Measurements from ENCODE around the gene PHKA2. TPM values are rescaled to one million over a fixed set of nuclear protein-coding genes. Genes with fewer than 3 reads are reported as not detected.
A peak's percentile ranks its signal among the peaks of the same experiment; 100 is the strongest.

PHKA2 gene
- total and polyA plus RNA-seq, 10 of the 15 experiments (the other 5 are each of a cell fraction or from before 2014, with no cell fraction given) = 1.4 to 25.6 (median 15.4) TPM

DNA sequence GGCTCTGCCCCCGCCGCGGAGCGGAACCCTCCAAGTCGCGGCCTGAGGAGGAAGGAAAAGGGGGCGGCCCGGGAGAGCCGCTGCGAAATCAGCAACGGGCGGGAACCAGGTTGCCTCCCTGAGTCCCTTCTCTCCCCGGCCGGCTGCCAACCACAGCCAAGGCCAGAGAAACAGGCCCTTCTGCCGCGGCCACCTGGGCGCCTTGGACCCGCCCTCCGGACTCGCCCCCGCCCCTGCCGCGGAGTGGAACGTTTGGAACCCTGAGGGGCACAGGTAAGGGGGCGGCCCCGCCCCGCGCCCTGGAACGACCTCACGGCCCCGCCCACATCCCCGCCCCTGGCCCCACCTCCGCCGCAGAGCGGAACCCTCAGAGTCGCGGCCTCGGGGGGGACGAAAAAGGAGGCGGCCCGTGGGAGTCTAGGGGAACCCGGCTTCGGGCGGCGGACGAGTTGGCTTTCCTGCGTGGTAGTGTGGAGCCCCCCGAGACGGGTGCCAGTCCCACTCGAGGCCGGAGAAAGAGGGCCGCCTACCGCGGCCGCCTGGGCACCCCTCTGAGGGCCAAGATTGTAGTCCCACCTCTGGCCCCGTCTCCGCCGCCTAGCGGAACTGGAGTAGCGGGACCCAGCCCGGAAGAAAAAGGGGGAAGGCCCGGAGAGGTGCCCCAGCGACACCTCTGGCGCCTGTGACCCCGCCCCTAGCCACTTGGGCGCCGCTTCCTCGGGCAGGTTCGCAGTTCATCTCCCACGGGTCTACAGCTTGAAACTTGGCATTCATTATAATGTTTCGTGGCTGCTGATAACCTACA, 669 bp upstream of the PHKA2 start (continued):
- TF ChIP-seq, protein P1, sequence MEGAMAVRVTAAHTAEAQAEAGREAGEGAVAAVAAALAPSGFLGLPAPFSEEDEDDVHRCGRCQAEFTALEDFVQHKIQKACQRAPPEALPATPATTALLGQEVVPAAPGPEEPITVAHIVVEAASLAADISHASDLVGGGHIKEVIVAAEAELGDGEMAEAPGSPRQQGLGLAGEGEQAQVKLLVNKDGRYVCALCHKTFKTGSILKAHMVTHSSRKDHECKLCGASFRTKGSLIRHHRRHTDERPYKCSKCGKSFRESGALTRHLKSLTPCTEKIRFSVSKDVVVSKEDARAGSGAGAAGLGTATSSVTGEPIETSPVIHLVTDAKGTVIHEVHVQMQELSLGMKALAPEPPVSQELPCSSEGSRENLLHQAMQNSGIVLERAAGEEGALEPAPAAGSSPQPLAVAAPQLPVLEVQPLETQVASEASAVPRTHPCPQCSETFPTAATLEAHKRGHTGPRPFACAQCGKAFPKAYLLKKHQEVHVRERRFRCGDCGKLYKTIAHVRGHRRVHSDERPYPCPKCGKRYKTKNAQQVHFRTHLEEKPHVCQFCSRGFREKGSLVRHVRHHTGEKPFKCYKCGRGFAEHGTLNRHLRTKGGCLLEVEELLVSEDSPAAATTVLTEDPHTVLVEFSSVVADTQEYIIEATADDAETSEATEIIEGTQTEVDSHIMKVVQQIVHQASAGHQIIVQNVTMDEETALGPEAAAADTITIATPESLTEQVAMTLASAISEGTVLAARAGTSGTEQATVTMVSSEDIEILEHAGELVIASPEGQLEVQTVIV (IDR thresholded peaks at IDR 0.05; ENCODE audit: borderline replicate concordance, partially characterized antibody) = no peak
- TF ChIP-seq, protein P2, sequence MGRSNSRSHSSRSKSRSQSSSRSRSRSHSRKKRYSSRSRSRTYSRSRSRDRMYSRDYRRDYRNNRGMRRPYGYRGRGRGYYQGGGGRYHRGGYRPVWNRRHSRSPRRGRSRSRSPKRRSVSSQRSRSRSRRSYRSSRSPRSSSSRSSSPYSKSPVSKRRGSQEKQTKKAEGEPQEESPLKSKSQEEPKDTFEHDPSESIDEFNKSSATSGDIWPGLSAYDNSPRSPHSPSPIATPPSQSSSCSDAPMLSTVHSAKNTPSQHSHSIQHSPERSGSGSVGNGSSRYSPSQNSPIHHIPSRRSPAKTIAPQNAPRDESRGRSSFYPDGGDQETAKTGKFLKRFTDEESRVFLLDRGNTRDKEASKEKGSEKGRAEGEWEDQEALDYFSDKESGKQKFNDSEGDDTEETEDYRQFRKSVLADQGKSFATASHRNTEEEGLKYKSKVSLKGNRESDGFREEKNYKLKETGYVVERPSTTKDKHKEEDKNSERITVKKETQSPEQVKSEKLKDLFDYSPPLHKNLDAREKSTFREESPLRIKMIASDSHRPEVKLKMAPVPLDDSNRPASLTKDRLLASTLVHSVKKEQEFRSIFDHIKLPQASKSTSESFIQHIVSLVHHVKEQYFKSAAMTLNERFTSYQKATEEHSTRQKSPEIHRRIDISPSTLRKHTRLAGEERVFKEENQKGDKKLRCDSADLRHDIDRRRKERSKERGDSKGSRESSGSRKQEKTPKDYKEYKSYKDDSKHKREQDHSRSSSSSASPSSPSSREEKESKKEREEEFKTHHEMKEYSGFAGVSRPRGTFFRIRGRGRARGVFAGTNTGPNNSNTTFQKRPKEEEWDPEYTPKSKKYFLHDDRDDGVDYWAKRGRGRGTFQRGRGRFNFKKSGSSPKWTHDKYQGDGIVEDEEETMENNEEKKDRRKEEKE (IDR thresholded peaks at IDR 0.05) = peak; percentile 84
- no peak for TF ChIP-seq SMARCA5 (IDR thresholded peaks at IDR 0.05)
- no peak for TF ChIP-seq ZNF217 (IDR thresholded peaks at IDR 0.05)
- TF ChIP-seq NKRF (conservative IDR thresholded peaks at IDR 0.05) = no peak
- TF ChIP-seq PBX3 (IDR thresholded peaks at IDR 0.05; ENCODE audit: insufficient replicate concordance, low read depth, low read length) = no peak
- peak; percentile 32; the same call in 1 of the 2 replicates for TF ChIP-seq MTA2 (IDR thresholded peaks at IDR 0.05; ENCODE audit: low read depth)
- TF ChIP-seq NR2F1 (conservative IDR thresholded peaks at IDR 0.05) = peak; percentile 66
- no peak for TF ChIP-seq RAD51 (IDR thresholded peaks at IDR 0.05)
- peak; percentile 66 to 87; a peak in 3 of 4 replicates for TF ChIP-seq BHLHE40 (IDR thresholded peaks at IDR 0.05; ENCODE audit: borderline replicate concordance in 1 of 2, low read depth in 2 of 2, low read length in 1 of 2)
- no peak for TF ChIP-seq NR2C2 (IDR thresholded peaks at IDR 0.05; ENCODE audit: borderline replicate concordance, control insufficient read depth, insufficient read length, low read depth)
- TF ChIP-seq CHD1 (IDR thresholded peaks at IDR 0.05; ENCODE audit: low read depth, low read length) = peak; percentile 92
- no peak for TF ChIP-seq RBBP5 (conservative IDR thresholded peaks at IDR 0.05)
- TF ChIP-seq MYC (IDR thresholded peaks at IDR 0.05; ENCODE audit: insufficient read depth, insufficient read length, insufficient replicate concordance, low read length, severe bottlenecking) = no peak
- no peak for TF ChIP-seq STAT3 (IDR thresholded peaks at IDR 0.05; ENCODE audit: low read depth, low read length)
- no peak for TF ChIP-seq ZNF207 (IDR thresholded peaks at IDR 0.05; ENCODE audit: borderline replicate concordance)
- TF ChIP-seq POLR2AphosphoS5 (IDR thresholded peaks at IDR 0.05; ENCODE audit: low read length) = peak; percentile 73
- TF ChIP-seq POLR2A (IDR thresholded peaks at IDR 0.05; ENCODE audit: low read depth, low read length) = peak; percentile 56
- peak; percentile 57 for TF ChIP-seq SREBF1 (IDR thresholded peaks at IDR 0.05; ENCODE audit: low read length)

All from GM12878 (cell line).